GM18505 (cell line): ENCODE measurements around the gene SLC2A8.

Source experiments
- ATAC-seq: cut with Tn5 transposase; IDR thresholded peaks from one replicate; pipeline ENCODE4 v1.9.1; 2021; ENCODE audit not compliant: unreplicated experiment
- POLR2A ChIP-seq: IDR thresholded peaks from 4 replicates; pipeline ENCODE4 v1.6.1; 2011; ENCODE audit warnings: borderline replicate concordance; ENCODE audit not compliant: insufficient read depth, insufficient read length; ENCODE audit errors: extremely low read depth

SLC2A8 gene

GRCh38 chr9:127389381-127390247 lies 7.4 kb upstream of the SLC2A8 start:
- no peak for ATAC-seq

GRCh38 chr9:127390248-127390545 lies 6.8 kb upstream of the SLC2A8 start:
- no peak for TF ChIP-seq POLR2A
- ATAC-seq: no peak

More at GRCh38 chr9:127389381-127390247, 7.4 kb upstream of the SLC2A8 start:
- TF ChIP-seq POLR2A: no peak

- ATAC-seq: no peak
- no peak for TF ChIP-seq POLR2A
These were observed 6.4 kb upstream of the SLC2A8 start for GRCh38 chr9:127390563-127390962.

DNA sequence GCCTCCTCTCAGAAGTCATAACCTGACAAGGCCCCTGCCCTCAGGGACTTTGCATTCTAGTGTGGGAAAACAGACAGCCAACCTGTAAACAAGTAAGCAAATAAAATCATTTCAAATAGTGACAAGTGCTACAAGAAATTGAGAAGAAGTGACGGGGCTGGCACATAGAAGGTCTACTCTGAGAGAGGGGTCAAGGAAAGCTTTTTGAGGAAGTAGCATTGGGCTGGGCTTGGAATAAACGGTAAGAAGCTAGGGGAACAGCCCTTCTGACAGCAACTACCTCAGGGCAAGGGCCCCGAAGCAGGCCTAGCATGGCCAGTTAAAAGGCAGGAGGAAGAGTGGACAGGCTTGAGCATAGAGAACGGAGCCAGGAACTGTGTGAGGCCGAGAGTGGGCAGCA lies 4.8 kb upstream of the SLC2A8 start:
- ATAC-seq: no peak
- no peak for TF ChIP-seq POLR2A

- no peak for TF ChIP-seq POLR2A
- no peak for ATAC-seq
These were observed 4.0 kb upstream of the SLC2A8 start for GRCh38 chr9:127392976-127393375.

DNA sequence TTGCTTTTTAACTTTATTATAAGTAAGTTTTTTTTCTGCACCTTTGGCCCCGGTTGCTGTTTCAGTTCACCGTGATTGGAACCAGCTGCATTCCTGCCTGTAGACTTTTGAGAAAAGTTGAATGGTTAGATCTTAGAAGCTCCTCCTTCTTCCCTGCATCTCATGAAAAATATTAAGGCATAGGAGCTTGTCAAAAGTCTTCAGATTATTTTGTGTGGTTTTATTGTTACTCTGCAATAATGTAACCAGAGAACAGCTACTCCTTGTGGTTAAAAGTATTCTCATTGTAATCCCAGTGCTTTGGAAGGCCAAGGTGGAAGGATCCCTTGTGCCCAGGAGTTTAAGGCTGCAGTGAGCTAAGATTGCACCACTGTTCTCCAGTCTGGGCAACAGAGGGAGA lies 3.3 kb upstream of the SLC2A8 start:
- ATAC-seq: no peak
- no peak for TF ChIP-seq POLR2A

GRCh38 chr9:127395497-127396252 lies 1.3 kb upstream of the SLC2A8 start:
- ATAC-seq: no peak
- TF ChIP-seq POLR2A: no peak

GRCh38 chr9:127396253-127396807 lies 639 bp upstream of the SLC2A8 start:
- ATAC-seq: no peak
- TF ChIP-seq POLR2A: peak; percentile 30

- TF ChIP-seq POLR2A: no peak
- ATAC-seq: peak; percentile 3
These were observed 791 bp downstream of the SLC2A8 start for GRCh38 chr9:127397646-127398274.

GRCh38 chr9:127398275-127398647 lies 1.3 kb downstream of the SLC2A8 start:
- no peak for TF ChIP-seq POLR2A
- ATAC-seq: no peak

DNA sequence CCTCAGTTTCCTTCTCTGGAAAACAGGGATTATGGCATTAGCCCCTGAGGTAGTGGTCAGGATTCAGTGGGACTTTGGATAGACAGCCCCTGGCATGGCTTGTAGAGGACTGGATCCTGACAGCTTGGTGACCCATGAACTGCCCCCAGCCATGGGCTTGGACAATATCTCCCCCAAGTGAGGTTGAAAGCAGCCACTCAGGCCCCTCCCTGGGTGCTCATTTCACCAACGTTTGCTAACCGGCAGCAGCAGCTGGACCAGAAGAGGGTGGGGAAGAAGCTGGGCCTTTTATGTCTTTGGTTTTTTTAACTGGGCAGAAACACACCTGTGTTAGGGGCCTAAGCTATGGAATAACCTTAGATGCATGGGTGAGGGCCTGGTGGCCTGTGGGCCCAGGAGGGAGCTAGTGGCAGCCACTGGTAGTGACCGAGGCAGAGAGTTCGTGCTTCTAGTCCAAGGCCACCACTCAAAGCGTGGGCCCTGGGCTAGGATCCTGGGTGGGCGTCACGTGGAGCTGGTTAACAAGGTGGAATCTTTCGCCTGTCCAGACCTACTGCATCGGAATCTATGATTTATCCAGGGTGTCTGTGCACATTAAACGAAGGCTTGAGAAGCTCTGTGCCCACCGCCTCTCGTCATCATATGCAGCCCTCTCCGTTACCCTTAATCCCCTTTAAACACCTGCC lies 1.9 kb downstream of the SLC2A8 start:
- no peak for ATAC-seq
- no peak for TF ChIP-seq POLR2A

- TF ChIP-seq POLR2A: no peak
- ATAC-seq: no peak
These were observed 2.8 kb downstream of the SLC2A8 start for GRCh38 chr9:127399736-127400269.
